H9 (cell line): Measurements from ENCODE around the gene STXBP6. TPM values are rescaled to one million over a fixed set of nuclear protein-coding genes. Genes with fewer than 3 reads are reported as not detected.

ENCODE experiments used
- DNase-seq: peaks from one replicate; pipeline ENCODE4 v3.0.0-alpha.2; 2017
- H2AFZ ChIP-seq: one replicate; pipeline ENCODE4 v1.6.1; 2013; ENCODE audit warnings: mild to moderate bottlenecking, low read length, control low read depth, moderate library complexity
- H2AK5ac ChIP-seq: 2 replicates; pipeline ENCODE4 v1.6.1; 2013; ENCODE audit warnings: low read length, control low read depth, mixed read lengths; ENCODE audit not compliant: insufficient read length
- H2BK120ac ChIP-seq: one replicate; pipeline ENCODE4 v1.6.1; 2013; ENCODE audit warnings: low read depth, mild to moderate bottlenecking, low read length, control low read depth, inconsistent platforms; ENCODE audit not compliant: poor library complexity, severe bottlenecking
- H2BK12ac ChIP-seq: 2 replicates; pipeline ENCODE4 v1.6.1; 2013; ENCODE audit warnings: low read length, control low read depth, mixed read lengths, low read depth; ENCODE audit not compliant: insufficient read length
- H2BK15ac ChIP-seq: 2 replicates; pipeline ENCODE4 v1.6.1; 2013; ENCODE audit warnings: low read depth, low read length, control low read depth
- H2BK20ac ChIP-seq: one replicate; pipeline ENCODE4 v1.6.1; 2013; ENCODE audit warnings: low read depth, mild to moderate bottlenecking, low read length, control low read depth, inconsistent platforms; ENCODE audit not compliant: poor library complexity, severe bottlenecking
- H2BK5ac ChIP-seq: 2 replicates; pipeline ENCODE4 v1.6.1; 2013; ENCODE audit warnings: low read length, control low read depth, mixed read lengths; ENCODE audit not compliant: insufficient read length
- H3K14ac ChIP-seq: 2 replicates; pipeline ENCODE4 v1.6.1; 2013; ENCODE audit warnings: low read length, control low read depth; ENCODE audit not compliant: insufficient read depth
- H3K18ac ChIP-seq: 2 replicates; pipeline ENCODE4 v1.6.1; 2013; ENCODE audit warnings: low read depth, mild to moderate bottlenecking, mixed read lengths, low read length, control low read depth; ENCODE audit not compliant: insufficient read length
- H3K23ac ChIP-seq: 2 replicates; pipeline ENCODE4 v1.6.1; 2013; ENCODE audit warnings: low read length, control low read depth, mixed read lengths, low read depth; ENCODE audit not compliant: insufficient read length
- H3K23me2 ChIP-seq: 2 replicates; pipeline ENCODE4 v1.6.1; 2013; ENCODE audit warnings: low read depth, mild to moderate bottlenecking, mixed read lengths, low read length, control low read depth; ENCODE audit not compliant: insufficient read length, poor library complexity, severe bottlenecking
- H3K27ac ChIP-seq: 2 replicates; pipeline ENCODE4 v1.5.1; 2013; ENCODE audit warnings: low read length, control low read depth, mixed read lengths, low read depth; ENCODE audit not compliant: insufficient read length
- H3K27me3 ChIP-seq: 2 replicates; pipeline ENCODE4 v1.6.1; 2013; ENCODE audit warnings: low read length, control low read depth, inconsistent platforms; ENCODE audit not compliant: insufficient read depth
- H3K4ac ChIP-seq: 2 replicates; pipeline ENCODE4 v1.6.1; 2013; ENCODE audit warnings: low read depth, mild to moderate bottlenecking, control low read depth, inconsistent platforms, low read length, moderate library complexity
- H3K4me1 ChIP-seq: 2 replicates; pipeline ENCODE4 v1.6.1; 2013; ENCODE audit warnings: low read length, control low read depth, inconsistent platforms; ENCODE audit not compliant: insufficient read depth
- H3K4me2 ChIP-seq: 2 replicates; pipeline ENCODE4 v1.6.1; 2013; ENCODE audit warnings: low read length, control low read depth, mixed read lengths; ENCODE audit not compliant: insufficient read length, insufficient read depth
- H3K56ac ChIP-seq: 2 replicates; pipeline ENCODE4 v1.6.1; 2013; ENCODE audit warnings: low read depth, mild to moderate bottlenecking, mixed read lengths, low read length, control low read depth; ENCODE audit not compliant: insufficient read length
- H3K79me1 ChIP-seq: 2 replicates; pipeline ENCODE4 v1.6.1; 2013; ENCODE audit warnings: low read depth, mild to moderate bottlenecking, moderate library complexity, low read length, control low read depth, inconsistent platforms; ENCODE audit not compliant: insufficient read depth, poor library complexity, severe bottlenecking
- H3K79me2 ChIP-seq: 2 replicates; pipeline ENCODE4 v1.6.1; 2013; ENCODE audit warnings: low read length, control low read depth, inconsistent platforms; ENCODE audit not compliant: insufficient read depth
- H3K9ac ChIP-seq: 2 replicates; pipeline ENCODE4 v1.6.1; 2013; ENCODE audit warnings: low read length, control low read depth, mixed read lengths; ENCODE audit not compliant: insufficient read length; ENCODE audit errors: extremely low read depth
- H3K9me3 ChIP-seq: one replicate; pipeline ENCODE4 v1.6.1; 2013; ENCODE audit warnings: low read depth, low read length, inconsistent platforms; ENCODE audit not compliant: control insufficient read depth
- H3T11ph ChIP-seq: one replicate; pipeline ENCODE4 v1.6.1; 2013; ENCODE audit warnings: mild to moderate bottlenecking, low read length, control low read depth, inconsistent platforms
- H4K20me1 ChIP-seq: one replicate; pipeline ENCODE4 v1.6.1; 2013; ENCODE audit not compliant: control insufficient read depth, insufficient read length, insufficient read depth
- H4K5ac ChIP-seq: 2 replicates; pipeline ENCODE4 v1.6.1; 2013; ENCODE audit warnings: low read depth, mild to moderate bottlenecking, mixed read lengths, low read length, control low read depth; ENCODE audit not compliant: insufficient read length
- H4K8ac ChIP-seq: replicated peaks from 2 replicates; pipeline ENCODE4 v1.6.1; 2013; ENCODE audit warnings: low read length, control low read depth, mixed read lengths, low read depth; ENCODE audit not compliant: insufficient read length
- H4K91ac ChIP-seq: 2 replicates; pipeline ENCODE4 v1.6.1; 2013; ENCODE audit warnings: low read depth, mild to moderate bottlenecking, moderate library complexity, mixed read lengths, low read length, control low read depth; ENCODE audit not compliant: insufficient read length
- H3K27ac Mint-ChIP-seq, 3 experiments: 2 replicates in 2 of 3; 3 replicates in 1 of 3; pipeline ENCODE4 v1.8.0; 2020 to 2021; ENCODE audit warnings: mixed read lengths in 3 of 3, mild to moderate bottlenecking in 1 of 3, moderate library complexity in 1 of 3
- H3K27me3 Mint-ChIP-seq: 2 replicates; pipeline ENCODE4 v1.8.0; 2021; ENCODE audit warnings: low read depth, mild to moderate bottlenecking, moderate library complexity, mixed read lengths
- H3K36me3 Mint-ChIP-seq, 3 experiments: 2 replicates in 2 of 3; 3 replicates in 1 of 3; pipeline ENCODE4 v1.8.0; 2020 to 2021; ENCODE audit warnings: low read depth in 3 of 3, mixed read lengths in 3 of 3; ENCODE audit not compliant: insufficient read depth in 1 of 3
- H3K4me1 Mint-ChIP-seq, 2 experiments: 2 replicates each; pipeline ENCODE4 v1.8.0; 2020; ENCODE audit warnings: mixed read lengths in 2 of 2
- H3K4me3 Mint-ChIP-seq, 2 experiments: 2 replicates in 1 of 2; 3 replicates in 1 of 2; pipeline ENCODE4 v1.8.0; 2020 to 2021; ENCODE audit warnings: mild to moderate bottlenecking in 2 of 2, mixed read lengths in 2 of 2, moderate library complexity in 1 of 2
- H3K9me3 Mint-ChIP-seq, 2 experiments: 2 replicates in 1 of 2; 3 replicates in 1 of 2; pipeline ENCODE4 v1.8.0; 2020; ENCODE audit warnings: mild to moderate bottlenecking in 2 of 2, mixed read lengths in 2 of 2, moderate library complexity in 1 of 2
- WGBS: extraction: QIAGEN DNeasy Blood & Tissue Kit; methylation state at CpG from one replicate; pipeline ENCODE4 v1.1.7; 2013; ENCODE audit warnings: missing lambda C conversion rate, low lambda C conversion rate, mixed read lengths; ENCODE audit not compliant: insufficient read length; ENCODE audit errors: extremely low coverage; 5-methylcytosine and 5-hydroxymethylcytosine counted together
- total RNA-seq: library from RNA; stranded (reverse); gene quantifications from 2 replicates; pipeline ENCODE4 v1.2.1, GENCODE V29; 2021
- TF ChIP-seq, protein P1 (sequence below): fragments of 200-600 bp; sonication (generic); conservative IDR thresholded peaks from 3 replicates; pipeline ENCODE4 v1.8.0; 2021; ENCODE audit warnings: antibody characterized with exemption, mild to moderate bottlenecking

Gene STXBP6
- total RNA-seq, 1 experiment from 2014 or later = 3.6 TPM

DNA sequence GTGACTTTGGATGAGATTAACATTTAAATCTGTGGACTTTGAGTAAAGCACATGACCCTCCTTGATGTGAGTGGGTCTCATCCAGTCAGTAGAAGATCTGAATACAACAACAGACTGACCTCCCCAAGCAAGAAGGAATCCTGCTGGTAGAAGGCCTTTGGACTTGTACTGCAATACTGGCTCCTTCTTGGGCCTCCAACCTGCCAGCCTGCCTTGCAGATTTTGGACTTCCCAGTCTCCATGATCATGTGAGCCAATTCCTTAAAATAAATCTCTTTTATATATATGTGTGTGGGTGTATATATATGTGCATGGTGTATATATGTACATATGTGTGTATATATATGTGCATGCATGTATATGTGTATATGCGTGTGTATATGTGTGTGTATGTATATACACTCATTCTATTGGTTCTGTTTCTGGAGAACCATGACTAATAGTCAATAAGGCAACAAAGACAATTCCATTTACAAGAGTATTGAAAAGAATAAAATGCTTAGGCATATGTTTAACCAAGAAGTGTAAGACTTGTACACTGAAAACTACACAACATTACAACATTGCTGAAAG, 183.8 kb downstream of the STXBP6 start:
- Histone ChIP-seq H4K91ac (no peak overlapping the region), H3K23me2 (no peaks in the 10 kb centered on the region), H3K14ac (no peak overlapping the region), H3T11ph (no peak overlapping the region), H3K23ac (no peak overlapping the region), H4K20me1 (no peaks in the 10 kb centered on the region), H3K27me3 (no peaks in the 10 kb centered on the region), H2AK5ac (no peak overlapping the region), H4K5ac (no peak overlapping the region), H3K9ac (no peak overlapping the region), H3K4me2 (no peak overlapping the region), H2BK12ac (no peak overlapping the region), H3K56ac (no peak overlapping the region), H3K79me1 (no peaks in the 10 kb centered on the region), H2BK120ac (no peak overlapping the region), H3K27ac (no peak overlapping the region), H3K9me3 (no peaks in the 10 kb centered on the region), H3K18ac (no peak overlapping the region), H2BK5ac (no peak overlapping the region), H2BK15ac (no peak overlapping the region), H3K79me2 (no peaks in the 10 kb centered on the region), H3K4me1 (no peaks in the 10 kb centered on the region), H3K4ac (no peak overlapping the region), H4K8ac (no peak overlapping the region), H2AFZ (no peak overlapping the region), H2BK20ac (no peak overlapping the region)
- no peaks in the 10 kb centered on the region for H3K27me3 Mint-ChIP-seq
- no peak overlapping the region for H3K27ac Mint-ChIP-seq
- H3K9me3 Mint-ChIP-seq = no peaks in the 10 kb centered on the region
- TF ChIP-seq, protein P1, sequence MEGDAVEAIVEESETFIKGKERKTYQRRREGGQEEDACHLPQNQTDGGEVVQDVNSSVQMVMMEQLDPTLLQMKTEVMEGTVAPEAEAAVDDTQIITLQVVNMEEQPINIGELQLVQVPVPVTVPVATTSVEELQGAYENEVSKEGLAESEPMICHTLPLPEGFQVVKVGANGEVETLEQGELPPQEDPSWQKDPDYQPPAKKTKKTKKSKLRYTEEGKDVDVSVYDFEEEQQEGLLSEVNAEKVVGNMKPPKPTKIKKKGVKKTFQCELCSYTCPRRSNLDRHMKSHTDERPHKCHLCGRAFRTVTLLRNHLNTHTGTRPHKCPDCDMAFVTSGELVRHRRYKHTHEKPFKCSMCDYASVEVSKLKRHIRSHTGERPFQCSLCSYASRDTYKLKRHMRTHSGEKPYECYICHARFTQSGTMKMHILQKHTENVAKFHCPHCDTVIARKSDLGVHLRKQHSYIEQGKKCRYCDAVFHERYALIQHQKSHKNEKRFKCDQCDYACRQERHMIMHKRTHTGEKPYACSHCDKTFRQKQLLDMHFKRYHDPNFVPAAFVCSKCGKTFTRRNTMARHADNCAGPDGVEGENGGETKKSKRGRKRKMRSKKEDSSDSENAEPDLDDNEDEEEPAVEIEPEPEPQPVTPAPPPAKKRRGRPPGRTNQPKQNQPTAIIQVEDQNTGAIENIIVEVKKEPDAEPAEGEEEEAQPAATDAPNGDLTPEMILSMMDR = no peak
- no peaks in the 10 kb centered on the region; a peak in 1 of 4 replicates for H3K4me1 Mint-ChIP-seq
- H3K4me3 Mint-ChIP-seq = no peak overlapping the region
- no peak for DNase-seq
- H3K36me3 Mint-ChIP-seq = no peaks in the 10 kb centered on the region
- no CpG with 5 or more reads among the region's 1 CpG for WGBS
